Hepatocyte (in vitro differentiated cells): ENCODE data around the gene MRPL42. TPM values are rescaled to one million over a fixed set of nuclear protein-coding genes. Genes with fewer than 3 reads are reported as not detected.
"Not testable (repeated sequence)": the region's sequence is repeated elsewhere in the genome, so short reads cannot be mapped to it uniquely, and the experiment has no call there.

Experiments
- DNase-seq: peaks from one replicate; pipeline ENCODE4 v3.0.0-alpha.2; 2016; ENCODE audit warnings: low spot score
- H2AFZ ChIP-seq: fragments of 200-600 bp; sonication (generic); 2 replicates; pipeline ENCODE4 v1.6.0; 2016; ENCODE audit warnings: antibody characterized with exemption, mild to moderate bottlenecking
- H3K27ac ChIP-seq: fragments of 200-600 bp; sonication (generic); 2 replicates; pipeline ENCODE4 v1.5.1; 2016; ENCODE audit warnings: mild to moderate bottlenecking
- H3K27me3 ChIP-seq: fragments of 200-600 bp; sonication (generic); 2 replicates; pipeline ENCODE4 v1.6.1; 2016
- H3K36me3 ChIP-seq: fragments of 200-600 bp; sonication (generic); replicated peaks from 2 replicates; pipeline ENCODE4 v1.5.1; 2016; ENCODE audit warnings: low read depth; ENCODE audit not compliant: insufficient read depth
- H3K4me1 ChIP-seq: fragments of 200-600 bp; sonication (generic); 2 replicates; pipeline ENCODE4 v1.5.1; 2016; ENCODE audit warnings: mild to moderate bottlenecking, moderate library complexity; ENCODE audit not compliant: insufficient read depth
- H3K4me2 ChIP-seq: fragments of 200-600 bp; sonication (generic); 2 replicates; pipeline ENCODE4 v1.6.0; 2016
- H3K4me3 ChIP-seq: fragments of 200-600 bp; sonication (generic); 2 replicates; pipeline ENCODE4 v1.5.1; 2016; ENCODE audit warnings: mild to moderate bottlenecking
- H3K79me2 ChIP-seq: fragments of 200-600 bp; sonication (generic); 2 replicates; pipeline ENCODE4 v1.6.0; 2017; ENCODE audit warnings: mild to moderate bottlenecking
- H3K9me2 ChIP-seq: fragments of 200-600 bp; sonication (generic); replicated peaks from 2 replicates; pipeline ENCODE4 v1.6.0; 2017; ENCODE audit warnings: mild to moderate bottlenecking; ENCODE audit not compliant: insufficient read depth
- H3K9me3 ChIP-seq: fragments of 200-600 bp; sonication (generic); 2 replicates; pipeline ENCODE4 v1.5.1; 2016; ENCODE audit warnings: low read depth, mild to moderate bottlenecking
- H4K20me1 ChIP-seq: fragments of 200-600 bp; sonication (generic); 2 replicates; pipeline ENCODE4 v1.6.0; 2016; ENCODE audit warnings: mild to moderate bottlenecking; ENCODE audit not compliant: insufficient read depth, poor library complexity, severe bottlenecking
- CTCF ChIP-seq: fragments of 200-600 bp; sonication (generic); IDR thresholded peaks from 2 replicates; pipeline ENCODE4 v1.5.1; 2016; ENCODE audit warnings: antibody characterized with exemption, mild to moderate bottlenecking; ENCODE audit not compliant: poor library complexity
- EZH2 ChIP-seq: fragments of 200-600 bp; sonication (generic); IDR thresholded peaks from 2 replicates; pipeline ENCODE4 v1.6.1; 2016; ENCODE audit warnings: antibody characterized with exemption, mild to moderate bottlenecking, borderline replicate concordance
- EZH2phosphoT487 ChIP-seq: fragments of 200-600 bp; sonication (generic); IDR thresholded peaks from one replicate; pipeline ENCODE4 v1.6.1; 2018; ENCODE audit warnings: antibody characterized with exemption, mild to moderate bottlenecking, low read depth, moderate library complexity; ENCODE audit not compliant: unreplicated experiment, severe bottlenecking
- WGBS: methylation state at CpG from one replicate; pipeline ENCODE4 v1.1.6; 2016; ENCODE audit warnings: low lambda C conversion rate; ENCODE audit errors: missing lambda C conversion rate; 5-methylcytosine and 5-hydroxymethylcytosine counted together
- polyA plus RNA-seq: library from polyadenylated mRNA; unstranded; fragments of >200 nt; fragmentation: Nextera tagmentation; extraction: Ambion mirVana; gene quantifications from 2 replicates; pipeline ENCODE4 v1.2.1, GENCODE V29; 2016
- total RNA-seq: library from RNA; depleted of rRNA; stranded (reverse); fragments of >200 nt; gene quantifications from 2 replicates; pipeline ENCODE4 v1.2.3, GENCODE V29; 2014

MRPL42 gene
- total and polyA plus RNA-seq, 2 experiments from 2014 or later = 74.9 to 111 TPM

GRCh38 chr12:93482721-93483120 is 15.4 kb downstream of the MRPL42 start:
- Histone ChIP-seq H3K36me3 (no peaks in the 10 kb centered on the region), H3K79me2 (peaks cover 4% of the 10 kb centered on the region), H3K4me1 (no peaks in the 10 kb centered on the region), H3K27ac (no peak overlapping the region), H3K27me3 (no peaks in the 10 kb centered on the region), H3K4me3 (no peak overlapping the region), H2AFZ (no peak overlapping the region), H3K9me2 (no peaks in the 10 kb centered on the region), H3K4me2 (no peak overlapping the region), H4K20me1 (no peaks in the 10 kb centered on the region), H3K9me3 (no peaks in the 10 kb centered on the region)
- 99% methylated on average over 5 of the region's 5 CpGs for WGBS
- DNase-seq = no peak
- no peak for TF ChIP-seq EZH2phosphoT487
- no peak for TF ChIP-seq CTCF
- TF ChIP-seq EZH2 = no peak

- no peaks in the 10 kb centered on the region for H3K36me3 ChIP-seq
- peaks cover 4% of the 10 kb centered on the region for H3K79me2 ChIP-seq
- H3K4me3 ChIP-seq = no peak overlapping the region
- no peaks in the 10 kb centered on the region for H3K9me2 ChIP-seq
- no peak overlapping the region for H3K4me2 ChIP-seq
- WGBS = 95% methylated on average over 4 of the region's 4 CpGs
- no peaks in the 10 kb centered on the region for H4K20me1 ChIP-seq
- TF ChIP-seq EZH2phosphoT487 (no peak), EZH2 (no peak), CTCF (no peak)
- no peaks in the 10 kb centered on the region for H3K9me3 ChIP-seq
- no peaks in the 10 kb centered on the region for H3K27me3 ChIP-seq
- H3K4me1 ChIP-seq = no peaks in the 10 kb centered on the region
- DNase-seq = no peak
- no peak overlapping the region for H2AFZ ChIP-seq
- no peak overlapping the region for H3K27ac ChIP-seq
Measured at GRCh38 chr12:93483151-93483807, 16.0 kb downstream of the MRPL42 start.

GRCh38 chr12:93484315-93484981 is 17.1 kb downstream of the MRPL42 start:
- H3K36me3 ChIP-seq = no peaks in the 10 kb centered on the region
- H3K9me2 ChIP-seq = no peaks in the 10 kb centered on the region
- 83% methylated on average over 8 of the region's 8 CpGs for WGBS
- peaks cover 4% of the 10 kb centered on the region for H3K79me2 ChIP-seq
- TF ChIP-seq EZH2phosphoT487 (no peak), EZH2 (no peak), CTCF (no peak)
- H3K9me3 ChIP-seq = no peaks in the 10 kb centered on the region
- no peak overlapping the region for H2AFZ ChIP-seq
- no peak overlapping the region for H3K4me3 ChIP-seq
- no peak overlapping the region for H3K4me2 ChIP-seq
- H3K4me1 ChIP-seq = no peaks in the 10 kb centered on the region
- no peaks in the 10 kb centered on the region for H4K20me1 ChIP-seq
- no peak overlapping the region for H3K27ac ChIP-seq
- H3K27me3 ChIP-seq = no peaks in the 10 kb centered on the region
- no peak for DNase-seq

GRCh38 chr12:93492808-93493207 is 25.5 kb downstream of the MRPL42 start:
- not testable (repeated sequence) for DNase-seq, H3K4me2 ChIP-seq, H3K36me3 ChIP-seq, H3K27ac ChIP-seq, H3K9me3 ChIP-seq, H3K4me1 ChIP-seq, H2AFZ ChIP-seq, H4K20me1 ChIP-seq, H3K9me2 ChIP-seq, H3K27me3 ChIP-seq, H3K79me2 ChIP-seq, H3K4me3 ChIP-seq
- no CpG with 5 or more reads among the region's 1 CpG for WGBS
